Cortex of kidney (tissue), 1 donor: Measurements from ENCODE around the gene GRK6.
"Not testable (repeated sequence)": the region's sequence is repeated elsewhere in the genome, so short reads cannot be mapped to it uniquely, and the experiment has no call there.

Experiments
- DNase-seq: peaks from one replicate; lab custom pipeline; 2025; lab: John Stamatoyannopoulos, UW

GRK6 gene

DNA sequence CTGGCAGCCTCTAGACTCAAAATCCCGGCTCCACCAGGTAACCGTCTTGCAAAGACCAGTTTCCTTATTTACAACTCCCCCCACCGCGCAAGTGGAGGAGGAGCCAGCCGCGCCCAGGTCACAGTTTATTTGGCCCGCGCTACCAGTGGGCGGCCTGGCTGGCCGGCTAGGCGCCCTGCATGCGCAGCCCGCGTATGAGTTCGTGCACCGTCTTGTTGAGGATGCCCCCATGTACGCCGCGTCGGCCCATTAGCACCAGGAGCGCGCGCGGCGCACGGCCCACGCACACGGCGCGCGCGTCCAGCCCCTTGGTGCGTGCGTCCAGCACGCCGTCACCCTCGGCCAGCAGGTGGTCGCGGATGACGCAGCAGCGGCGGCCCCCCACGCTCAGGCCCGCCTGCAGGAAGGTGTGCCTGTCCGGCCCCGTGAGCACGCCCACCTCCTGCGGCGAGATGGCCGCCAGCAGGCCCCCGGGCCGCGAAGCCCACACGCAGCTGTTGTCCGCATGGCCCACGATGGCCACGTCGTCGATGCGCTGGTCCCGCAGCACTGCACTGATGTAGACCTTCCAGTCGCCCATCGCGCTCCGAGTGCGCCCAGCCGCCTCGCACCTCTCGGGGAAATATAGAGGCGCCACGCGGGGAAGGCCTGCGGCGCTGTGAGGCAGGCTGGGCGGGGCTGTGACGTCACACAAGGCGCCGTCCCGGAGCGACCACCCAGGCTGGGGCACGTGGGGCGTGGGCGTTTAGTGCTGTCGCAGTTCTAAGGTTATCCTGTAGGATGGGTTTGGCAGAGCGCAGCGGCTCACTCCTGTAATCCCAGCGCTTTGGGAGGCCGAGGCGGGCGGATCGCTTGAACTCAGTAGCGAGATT is 26.2 kb upstream of the GRK6 start, which contains the start of gene PFN3:
Gene PFN3, minus strand, starts transcription at position 665 of the 872 bp plus-strand sequence. Its CDS starts 85 bp downstream, at position 580.
- no peak for DNase-seq

DNA sequence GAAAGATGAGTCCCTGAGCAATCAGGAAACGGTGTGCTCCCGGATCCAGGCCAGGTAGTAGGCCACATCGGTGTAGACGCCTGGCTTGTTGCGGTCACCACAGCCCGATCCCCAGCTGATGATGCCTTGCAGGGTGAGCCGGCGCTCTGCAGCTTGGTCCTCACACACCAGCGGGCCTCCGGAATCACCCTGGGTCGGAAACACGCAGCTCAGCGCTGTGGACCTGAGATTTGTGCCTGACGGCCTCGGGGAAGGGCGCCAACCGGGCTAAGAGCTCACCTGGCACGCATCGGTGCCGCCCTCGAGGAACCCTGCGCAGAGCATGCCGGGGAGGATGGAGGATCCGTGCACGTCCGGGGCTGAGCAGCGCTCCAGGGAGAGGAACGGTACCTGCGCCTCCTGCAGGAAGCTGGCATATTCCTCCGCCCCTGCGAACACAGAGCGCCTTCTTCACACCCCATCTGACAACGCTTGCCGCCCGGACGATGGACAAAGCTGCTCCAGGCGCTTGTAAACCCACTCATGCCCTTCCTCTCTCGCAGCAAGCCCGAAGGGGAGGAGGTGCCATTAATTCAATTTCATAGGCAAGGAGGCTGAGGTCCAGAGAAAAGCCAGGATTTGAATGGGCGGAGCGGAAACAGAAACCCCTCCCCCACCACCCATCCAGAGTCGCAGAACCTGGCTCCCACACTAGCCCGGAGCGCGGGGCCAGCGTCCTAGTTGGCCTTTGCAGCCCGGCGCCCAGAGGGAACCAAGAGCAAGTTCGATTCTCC is 24.0 kb upstream of the GRK6 start:
- DNase-seq, result no peak

DNA sequence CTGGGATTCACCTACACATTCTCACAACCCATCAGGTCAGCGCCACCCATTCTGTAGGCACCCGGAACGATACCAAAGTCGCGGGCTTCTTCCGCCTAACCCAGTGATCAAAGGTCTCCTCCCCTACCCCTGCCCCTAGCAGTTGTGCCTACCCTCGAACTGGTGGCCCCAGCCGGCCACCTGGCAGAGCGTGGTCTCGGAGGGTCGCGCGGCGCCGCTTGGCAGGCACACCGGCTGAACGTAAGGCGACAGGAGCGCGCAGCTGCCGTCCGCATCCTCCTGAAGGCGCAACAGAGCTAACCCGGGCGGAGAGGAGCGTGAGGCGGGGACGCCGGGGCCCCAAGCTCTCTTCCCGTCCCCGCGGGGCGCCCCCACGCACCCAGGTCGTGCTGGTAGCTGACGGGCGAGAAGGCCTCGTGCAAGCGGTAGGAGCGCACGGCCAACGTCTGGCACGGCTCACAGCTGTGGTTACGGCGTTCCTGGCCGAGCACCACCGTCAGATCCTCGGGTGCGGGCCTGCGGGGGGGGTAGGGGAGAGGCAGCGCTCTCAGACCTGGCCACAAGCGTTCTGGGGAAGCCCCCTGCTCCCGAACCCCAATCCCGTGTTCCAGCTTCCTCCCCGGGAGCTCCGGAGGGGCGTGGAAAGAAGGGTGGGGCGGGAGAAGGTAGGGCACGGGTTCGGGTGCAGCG is 23.2 kb upstream of the GRK6 start:
- no peak for DNase-seq

DNA sequence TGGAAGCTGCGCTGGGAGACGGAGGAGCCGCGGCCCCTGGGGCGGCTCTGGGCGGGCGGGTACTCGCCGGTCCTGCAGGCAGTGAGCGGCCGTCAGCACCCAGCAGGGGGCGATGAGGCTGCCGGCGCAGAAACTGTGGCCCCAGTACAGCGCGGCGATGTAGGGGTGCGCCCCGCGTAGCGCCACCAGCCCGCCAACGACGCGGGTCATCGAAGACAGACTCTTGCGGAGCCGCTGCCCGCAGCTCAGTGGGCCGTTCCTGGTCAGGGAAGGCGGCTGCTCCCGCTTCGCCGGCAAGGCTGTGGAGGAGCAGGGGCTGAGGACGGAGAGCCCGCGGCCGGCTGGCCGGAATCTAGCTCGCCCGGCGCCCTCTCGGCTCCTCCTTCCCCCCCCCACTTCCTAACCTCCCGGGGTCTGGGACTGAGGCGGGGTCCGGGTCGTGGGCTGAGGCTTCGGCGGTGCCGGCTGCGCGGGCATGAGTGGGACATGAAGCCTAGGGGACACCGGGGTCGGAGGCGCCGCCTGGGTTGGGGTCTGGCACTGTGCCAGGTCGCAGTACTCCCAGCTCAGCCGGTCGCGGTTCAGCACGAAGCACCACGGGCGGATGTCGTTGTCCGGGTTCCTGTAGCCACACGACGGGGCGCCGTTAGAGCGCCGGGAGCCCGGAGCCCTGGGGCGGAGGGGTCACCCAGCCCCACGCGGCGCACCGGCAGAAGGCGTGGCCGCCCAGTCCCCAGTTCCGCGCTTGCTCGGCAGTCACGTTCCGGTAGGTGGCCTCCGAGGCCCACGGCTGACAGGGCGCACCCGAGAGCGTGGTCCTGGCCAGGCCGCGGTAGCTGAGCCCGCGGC is 22.5 kb upstream of the GRK6 start:
- no peak for DNase-seq

DNA sequence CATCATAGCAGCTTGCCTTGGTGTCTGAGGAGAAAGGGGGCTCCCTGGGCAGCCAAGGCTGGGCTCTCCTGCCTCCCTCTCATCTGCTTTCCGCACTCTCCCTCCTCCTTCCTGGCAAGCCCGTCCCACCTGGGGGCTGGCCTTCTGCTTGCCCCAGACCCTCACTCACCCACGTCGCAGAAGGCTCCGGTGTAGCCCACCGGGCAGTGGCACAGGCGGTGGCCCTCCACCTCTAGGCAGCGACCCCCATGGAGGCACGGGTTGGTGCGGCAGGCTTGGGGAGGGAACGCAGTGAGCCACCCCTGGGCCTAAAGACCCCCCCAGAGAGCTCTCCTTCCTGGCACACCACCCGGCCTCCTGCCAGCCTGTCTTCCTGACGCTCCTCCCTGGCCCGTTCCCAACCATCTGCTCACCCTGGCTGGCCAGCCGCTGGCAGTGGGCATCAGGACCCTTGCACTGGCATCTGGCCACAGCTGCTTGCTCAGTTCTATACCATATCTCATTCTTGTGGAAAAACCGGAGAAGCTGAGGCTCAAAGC is 21.8 kb upstream of the GRK6 start:
- DNase-seq, result no peak

DNA sequence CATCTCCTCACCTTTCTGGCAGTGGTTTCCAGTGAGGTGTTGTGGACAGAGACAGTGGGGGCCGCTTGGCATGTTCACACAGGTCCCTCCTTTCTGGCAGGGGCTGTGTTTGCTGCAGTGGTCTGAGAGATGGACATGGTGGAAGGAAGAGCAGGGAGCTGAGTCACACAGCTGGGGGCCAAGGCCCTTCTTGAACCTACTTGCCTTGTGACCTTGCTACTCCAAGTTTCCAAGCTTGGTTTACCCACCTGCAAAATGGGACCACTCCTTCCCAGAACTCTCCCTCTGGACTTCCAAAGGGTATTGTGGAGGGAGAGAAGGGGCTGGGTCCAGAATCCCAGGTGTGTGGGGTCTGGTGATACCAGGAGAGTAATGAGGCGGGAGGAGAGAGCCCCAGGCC is 21.2 kb upstream of the GRK6 start:
- DNase-seq, result no peak

DNA sequence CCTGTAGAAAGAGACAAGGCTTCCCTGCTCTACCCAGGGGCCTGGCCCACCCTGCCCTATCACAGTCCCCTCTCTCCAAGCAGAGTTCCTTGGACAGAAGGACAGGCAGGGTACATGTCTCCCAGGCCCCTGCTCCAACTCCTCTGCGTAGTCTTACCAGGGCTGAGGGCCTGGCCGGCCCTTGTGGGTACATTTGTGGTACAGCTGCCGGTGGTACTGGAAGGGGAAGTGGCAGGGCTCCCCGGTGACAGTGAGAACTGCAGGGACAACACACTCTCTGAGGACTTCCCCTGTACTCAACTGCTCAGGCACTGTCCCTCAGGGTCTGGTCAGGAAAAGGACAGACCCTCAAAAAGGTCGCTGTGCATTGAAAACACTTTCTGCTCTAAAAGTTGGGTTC is 20.7 kb upstream of the GRK6 start:
- DNase-seq, result no peak

DNA sequence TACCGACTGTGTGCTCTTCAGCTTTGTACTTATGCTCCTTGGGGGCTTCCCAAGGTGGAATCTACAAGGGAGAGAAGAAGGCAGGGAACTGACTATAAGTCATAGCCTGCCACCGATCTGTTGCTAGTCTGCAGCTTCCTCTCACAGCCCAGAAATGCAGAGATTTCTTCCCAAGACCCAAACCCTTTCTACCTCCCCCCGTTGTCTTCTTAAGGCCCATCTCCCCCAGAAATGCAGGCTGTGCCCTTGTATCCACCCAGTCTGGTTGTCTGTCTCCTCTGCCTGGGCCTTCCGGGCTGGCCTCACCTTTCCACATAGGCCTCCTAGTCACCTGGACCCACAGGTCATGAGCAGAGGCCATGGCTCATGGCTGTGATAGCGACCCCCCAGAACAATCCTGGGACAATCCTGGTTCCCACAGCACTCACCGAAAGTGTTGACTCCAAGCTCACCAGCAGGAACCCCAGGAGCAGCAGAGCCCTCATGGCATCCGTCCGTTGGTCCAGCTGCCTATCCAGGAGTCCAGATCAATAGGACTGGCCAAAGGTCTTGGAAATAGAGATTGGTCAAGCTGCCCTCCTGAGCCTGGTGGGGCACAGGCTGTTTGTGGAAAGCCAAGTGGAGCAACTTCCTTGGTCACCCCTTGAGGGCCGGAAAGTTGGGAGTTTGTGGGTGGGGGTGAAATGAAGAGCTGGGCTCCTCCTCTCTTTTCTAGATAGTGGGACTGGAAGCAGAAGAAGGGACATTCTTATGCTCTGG is 17.3 kb upstream of the GRK6 start, which contains the start of gene F12:
Gene F12, minus strand, starts transcription at position 522 of the 759 bp plus-strand sequence. Its CDS starts 37 bp downstream, at position 485.
- no peak for DNase-seq

DNA sequence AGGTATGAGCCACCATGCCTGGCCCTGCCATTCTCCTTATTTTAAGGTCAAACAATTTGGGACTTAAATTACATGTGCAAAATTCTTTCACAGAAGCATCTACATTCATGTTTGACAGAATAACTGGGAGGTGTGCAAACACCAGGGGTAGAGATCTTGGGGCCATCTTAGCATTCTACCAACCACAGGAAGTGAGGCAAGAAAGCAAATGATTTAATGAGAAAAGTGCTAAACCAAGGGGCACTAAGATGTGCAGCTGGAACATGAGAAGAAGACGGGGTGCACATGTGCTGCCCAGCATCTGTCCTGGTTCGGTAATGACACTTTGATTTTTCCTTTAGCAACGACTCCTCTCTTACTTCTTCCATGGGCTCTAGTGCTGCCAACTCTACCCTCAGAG is 15.9 kb upstream of the GRK6 start:
- DNase-seq, result no peak

DNA sequence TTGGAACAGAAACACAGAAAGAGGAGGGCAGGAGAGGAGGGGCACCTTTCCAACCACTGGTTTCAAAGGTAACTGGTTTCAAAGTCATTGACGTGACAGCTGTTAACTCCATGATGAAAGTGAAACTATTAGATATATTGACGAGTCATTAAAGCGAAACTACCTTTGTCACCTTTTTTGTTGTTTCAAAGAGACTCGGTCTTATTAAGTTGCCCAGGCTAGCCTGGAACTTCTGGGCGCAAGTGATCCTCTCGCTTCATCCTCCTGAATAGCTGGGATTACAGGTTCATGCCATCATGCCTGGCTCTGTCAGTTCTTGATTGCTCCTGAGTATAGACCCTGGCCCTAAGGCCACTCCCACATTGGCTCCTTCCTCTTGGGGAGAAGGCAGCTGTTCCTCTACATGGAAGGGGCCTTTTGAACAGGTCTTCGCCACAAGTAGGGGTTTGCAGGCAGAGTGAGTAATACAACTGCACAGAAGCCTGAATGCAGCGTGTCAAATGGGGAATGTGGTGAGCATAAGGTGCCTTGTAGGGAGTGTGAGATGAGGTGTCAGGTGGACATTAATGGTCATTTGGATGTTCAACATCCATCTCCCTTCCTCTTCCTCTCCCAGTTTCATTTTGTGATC is 13.8 kb upstream of the GRK6 start:
- DNase-seq, result no peak

DNA sequence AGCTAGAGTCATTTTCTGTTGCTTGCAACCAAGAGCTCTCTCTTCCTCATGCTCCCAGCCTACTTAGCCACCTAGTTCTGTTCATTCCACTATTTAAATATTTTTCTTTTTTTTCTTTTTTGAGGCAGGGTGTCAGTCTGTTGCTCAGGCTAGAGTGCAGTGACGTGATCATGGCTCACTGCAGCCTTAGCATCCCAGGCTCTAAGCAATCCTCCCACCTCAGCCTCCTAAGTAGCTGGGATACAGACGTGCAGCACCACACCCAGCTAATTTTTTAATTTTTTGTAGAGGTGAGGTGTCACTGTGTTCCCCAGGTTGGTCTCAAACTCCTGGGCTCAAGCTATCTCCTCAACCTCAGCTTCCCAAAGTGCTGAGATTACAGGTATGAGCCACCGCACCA is 12.0 kb upstream of the GRK6 start:
- no peak for DNase-seq

DNA sequence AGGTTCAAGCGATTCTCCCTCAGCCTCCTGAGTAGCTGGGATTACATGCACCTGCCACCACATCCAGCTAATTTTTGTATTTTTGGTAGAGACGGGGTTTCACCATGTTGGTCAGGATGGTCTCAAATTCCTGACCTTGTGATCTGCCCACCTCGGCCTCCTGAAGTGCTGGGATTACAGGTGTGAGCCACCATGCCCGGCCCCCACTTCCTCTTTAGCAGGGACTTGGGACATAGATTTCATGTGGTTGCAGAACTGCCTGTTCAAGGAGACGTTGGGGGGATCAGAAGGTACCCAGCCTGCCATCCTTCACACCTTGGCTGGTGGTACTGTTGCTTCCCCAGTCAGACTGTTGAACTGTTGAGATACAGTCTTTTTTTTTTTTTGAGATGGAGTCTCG is 9.4 kb upstream of the GRK6 start:
- not testable (repeated sequence) for DNase-seq

DNA sequence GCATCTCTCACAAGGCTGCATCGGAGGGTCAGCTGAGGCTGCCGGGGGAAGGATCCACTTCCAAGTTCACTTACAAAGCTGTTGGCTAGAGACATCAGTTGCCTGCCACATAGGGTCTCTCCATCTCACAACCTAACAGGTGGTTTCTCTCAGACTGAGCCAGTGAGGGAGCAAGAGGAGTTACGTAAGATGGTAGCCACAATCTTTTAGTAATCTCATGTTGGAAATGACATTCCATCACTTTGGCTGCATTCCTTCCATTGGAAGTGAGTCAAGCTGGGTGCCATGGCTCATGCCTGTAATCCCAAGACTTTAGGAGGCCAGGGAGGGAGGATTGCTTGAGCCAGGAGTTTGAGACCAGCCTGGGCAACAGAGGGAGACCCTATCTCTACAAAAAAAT is 7.4 kb upstream of the GRK6 start:
- no peak for DNase-seq

DNA sequence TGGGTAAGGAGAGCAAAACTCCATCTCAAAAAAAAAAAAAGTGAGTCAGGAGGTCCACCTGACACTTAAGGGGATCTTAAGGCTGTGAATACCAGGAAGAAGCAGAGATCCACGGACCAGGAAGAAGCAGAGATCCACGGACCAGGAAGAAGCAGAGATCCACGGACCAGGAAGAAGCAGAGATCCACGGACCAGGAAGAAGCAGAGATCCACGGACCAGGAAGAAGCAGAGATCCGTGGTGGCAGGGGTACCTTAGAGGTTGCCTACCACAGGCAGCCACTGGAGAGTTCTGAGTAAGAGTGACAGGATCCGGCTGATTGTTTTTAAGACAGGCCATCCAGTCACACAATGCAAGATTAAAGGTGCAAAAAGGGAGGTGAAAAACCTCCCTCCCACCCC is 6.0 kb upstream of the GRK6 start:
- not testable (repeated sequence) for DNase-seq

DNA sequence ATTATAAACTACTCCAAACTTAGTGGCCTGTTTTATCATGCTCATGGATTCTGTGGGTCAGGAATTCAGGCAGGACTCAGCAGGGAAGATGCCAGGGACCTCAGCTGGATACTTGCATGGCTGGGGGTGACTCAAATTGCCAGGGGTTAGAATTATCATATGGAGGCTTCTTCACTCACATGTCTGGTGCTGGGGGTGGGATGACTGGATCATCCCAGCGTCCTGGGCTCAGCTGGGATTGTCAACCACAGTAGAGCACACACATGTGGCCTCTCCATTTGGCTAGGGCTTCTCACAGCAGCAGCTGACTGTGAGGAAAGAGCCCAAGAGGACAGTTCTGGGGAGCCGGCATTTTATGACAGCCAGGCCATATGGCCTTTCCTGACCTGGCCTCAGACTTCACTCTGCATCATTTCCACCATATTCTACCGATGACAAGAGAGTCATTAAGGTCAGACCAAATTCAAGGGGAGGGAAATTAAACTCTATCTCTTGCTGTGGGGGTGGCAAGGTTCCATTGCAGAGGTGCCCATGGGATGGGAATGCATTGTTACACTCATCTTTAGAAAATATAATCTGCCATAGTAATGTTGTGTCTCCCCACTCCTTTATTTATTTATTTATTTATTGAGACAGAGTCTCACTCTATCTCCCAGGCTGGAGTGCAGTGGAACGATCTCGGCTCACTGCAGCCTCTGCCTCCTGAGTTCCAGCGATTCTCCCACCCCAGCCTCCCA is 5.2 kb upstream of the GRK6 start:
- no peak for DNase-seq

DNA sequence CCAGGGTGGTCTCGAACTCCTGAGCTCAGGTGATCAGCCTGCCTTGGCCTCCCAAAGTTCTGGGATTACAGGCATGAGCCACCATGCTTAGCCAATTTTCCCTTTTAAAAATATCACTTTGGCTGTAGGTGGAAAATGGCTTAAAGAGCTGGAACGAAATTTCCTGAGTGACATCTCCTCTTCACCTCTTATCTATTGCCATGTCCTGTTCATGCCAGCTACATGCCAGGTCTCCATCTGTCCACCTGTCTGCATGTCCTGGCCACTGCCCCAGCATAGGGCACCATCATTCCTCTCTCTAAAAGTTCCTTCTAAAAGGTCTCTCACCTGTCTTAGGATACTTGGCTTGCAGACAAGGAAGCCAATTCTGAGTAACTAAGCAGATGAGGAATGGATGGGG is 2.8 kb upstream of the GRK6 start:
- DNase-seq, result no peak

DNA sequence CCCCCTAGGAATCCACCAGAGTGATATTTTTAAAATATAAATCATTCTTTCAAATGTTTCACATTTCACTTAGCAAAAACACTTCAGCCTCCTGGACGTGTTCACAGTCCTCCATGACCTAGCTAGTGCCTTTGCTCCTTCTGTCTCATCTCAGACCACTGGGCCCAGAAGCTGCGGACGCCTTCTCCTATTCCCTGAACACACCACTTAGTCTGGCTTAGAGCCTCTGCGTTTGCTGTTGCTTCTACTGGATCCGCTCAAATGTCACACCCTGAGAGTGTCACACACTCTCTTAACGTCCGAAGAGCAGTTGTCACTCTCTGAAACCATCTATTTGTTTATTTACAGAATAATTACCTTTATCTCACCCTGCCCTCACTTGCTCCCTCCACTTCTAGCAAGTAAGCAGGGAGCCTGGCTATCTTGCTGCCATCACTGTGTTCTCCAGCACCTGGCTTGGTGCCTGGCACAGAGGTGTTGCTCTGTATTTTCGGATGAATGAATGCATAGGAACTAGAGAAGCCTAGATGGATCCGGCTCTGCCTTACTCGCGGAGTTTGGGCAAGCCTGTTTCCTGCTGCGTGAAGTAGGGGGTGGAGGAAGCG is 1.2 kb upstream of the GRK6 start:
- no peak for DNase-seq

DNA sequence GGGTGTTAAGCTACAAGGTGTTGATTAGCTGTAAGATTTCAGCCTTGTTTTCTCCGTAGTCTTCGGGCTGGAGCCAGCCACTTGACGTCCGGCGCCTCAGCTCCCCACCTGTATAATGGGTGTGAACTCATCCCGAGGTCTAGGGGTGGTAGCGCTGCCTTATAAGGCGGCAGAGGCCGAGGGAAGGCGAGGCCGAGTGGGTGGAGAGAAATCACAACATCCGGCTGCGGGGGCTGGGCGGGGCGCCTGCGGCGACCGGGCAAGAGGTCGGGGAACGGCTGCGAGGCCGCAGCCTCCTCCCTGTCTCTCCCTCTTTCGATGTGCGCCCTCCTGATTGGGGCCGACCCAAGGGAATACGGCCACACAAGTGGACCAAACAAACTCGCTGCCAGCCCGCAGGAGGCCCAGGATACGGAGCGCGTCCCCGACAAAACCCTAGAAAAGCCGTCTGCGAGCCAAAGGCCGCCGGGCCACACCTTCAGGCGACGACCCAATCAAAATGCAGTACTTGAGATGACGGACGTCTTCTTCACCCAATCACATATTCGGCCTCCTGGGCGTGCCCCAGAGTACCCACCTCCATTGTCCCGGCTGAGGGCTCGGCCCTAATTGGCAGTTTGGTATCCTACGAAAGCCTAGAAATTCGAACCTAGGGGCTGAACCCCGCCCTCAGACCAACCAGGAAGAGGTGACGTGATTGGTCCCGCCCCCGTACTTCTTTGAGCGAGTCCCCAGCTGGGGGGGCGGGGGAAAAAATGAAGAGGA is 493 bp upstream of the GRK6 start:
- DNase-seq, result peak; percentile 92
